Kidney epithelial cell (primary cell): Measurements from ENCODE around the gene ALCAM. TPM values are rescaled to one million over a fixed set of nuclear protein-coding genes. Genes with fewer than 3 reads are reported as not detected.
A peak's percentile ranks its signal among the peaks of the same experiment; 100 is the strongest.

Experiments
- DNase-seq: peaks from one replicate; pipeline ENCODE4 v3.0.0-alpha.2; 2010; ENCODE audit warnings: low read depth
- H3K27me3 ChIP-seq: 2 replicates; pipeline ENCODE4 v1.6.0; 2011; ENCODE audit warnings: low read length; ENCODE audit not compliant: control insufficient read depth, insufficient read depth
- H3K36me3 ChIP-seq: 2 replicates; pipeline ENCODE4 v1.5.1; 2011; ENCODE audit warnings: low read length; ENCODE audit not compliant: control insufficient read depth, insufficient read depth
- H3K4me3 ChIP-seq: 2 replicates; pipeline ENCODE4 v1.5.1; 2011; ENCODE audit warnings: low read depth, mild to moderate bottlenecking, control low read depth, low read length
- CTCF ChIP-seq: IDR thresholded peaks from 2 replicates; pipeline ENCODE4 v1.5.1; 2011; ENCODE audit warnings: mild to moderate bottlenecking, moderate library complexity, low read length, control low read depth, inconsistent platforms; ENCODE audit not compliant: insufficient read depth, poor library complexity, severe bottlenecking
- total RNA-seq: library from RNA; depleted of rRNA; stranded (reverse); fragments of >200 nt; gene quantifications from 2 replicates; pipeline ENCODE4 v1.2.3, GENCODE V29; 2015

The ALCAM gene
- total RNA-seq, 1 donor from 2014 or later: 82.3 TPM

- peak; percentile 23 for DNase-seq
- H3K4me3 ChIP-seq: no peak overlapping the region
- H3K36me3 ChIP-seq: no peaks in the 10 kb centered on the region
- H3K27me3 ChIP-seq: no peaks in the 10 kb centered on the region
- TF ChIP-seq CTCF: no peak
Observed at GRCh38 chr3:105513042-105513441, 146.3 kb downstream of the ALCAM start.

GRCh38 chr3:105513886-105514285 lies 147.2 kb downstream of the ALCAM start:
- TF ChIP-seq CTCF: no peak
- Histone ChIP-seq H3K4me3 (no peak overlapping the region), H3K27me3 (no peaks in the 10 kb centered on the region), H3K36me3 (no peaks in the 10 kb centered on the region)
- no peak for DNase-seq

- no peak for TF ChIP-seq CTCF
- no peak for DNase-seq
- Histone ChIP-seq H3K36me3 (no peaks in the 10 kb centered on the region), H3K4me3 (no peak overlapping the region), H3K27me3 (no peaks in the 10 kb centered on the region)
Observed at GRCh38 chr3:105515372-105515771, 148.7 kb downstream of the ALCAM start.

- no peak for DNase-seq
- peak; percentile 17 for TF ChIP-seq CTCF
- no peak overlapping the region for H3K4me3 ChIP-seq
- no peaks in the 10 kb centered on the region for H3K27me3 ChIP-seq
- H3K36me3 ChIP-seq: no peaks in the 10 kb centered on the region
Observed at GRCh38 chr3:105516972-105517371, 150.3 kb downstream of the ALCAM start.

GRCh38 chr3:105518203-105518602 lies 151.5 kb downstream of the ALCAM start:
- Histone ChIP-seq H3K4me3 (no peak overlapping the region), H3K36me3 (no peaks in the 10 kb centered on the region), H3K27me3 (no peaks in the 10 kb centered on the region)
- DNase-seq: no peak
- no peak for TF ChIP-seq CTCF

GRCh38 chr3:105518806-105519418 lies 152.2 kb downstream of the ALCAM start:
- no peaks in the 10 kb centered on the region for H3K27me3 ChIP-seq
- TF ChIP-seq CTCF: peak; percentile 36
- H3K4me3 ChIP-seq: no peak overlapping the region
- H3K36me3 ChIP-seq: no peaks in the 10 kb centered on the region
- peak; percentile 16 for DNase-seq
